Fibroblast of pulmonary artery (primary cell): ENCODE data around the gene GIMAP7.

Experiments used
- DNase-seq: peaks from one replicate; pipeline ENCODE4 v3.0.0-alpha.2; 2010; ENCODE audit warnings: low read depth
- H3K4me3 ChIP-seq: replicated peaks from 2 replicates; pipeline ENCODE4 v1.5.1; 2011; ENCODE audit warnings: low read depth, mild to moderate bottlenecking, control low read depth, low read length, moderate library complexity
- TF ChIP-seq, protein P1 (sequence below): IDR thresholded peaks from 2 replicates; pipeline ENCODE4 v1.5.1; 2011; ENCODE audit warnings: mild to moderate bottlenecking, control low read depth, low read length, inconsistent platforms; ENCODE audit errors: missing control alignments

The GIMAP7 gene

DNA sequence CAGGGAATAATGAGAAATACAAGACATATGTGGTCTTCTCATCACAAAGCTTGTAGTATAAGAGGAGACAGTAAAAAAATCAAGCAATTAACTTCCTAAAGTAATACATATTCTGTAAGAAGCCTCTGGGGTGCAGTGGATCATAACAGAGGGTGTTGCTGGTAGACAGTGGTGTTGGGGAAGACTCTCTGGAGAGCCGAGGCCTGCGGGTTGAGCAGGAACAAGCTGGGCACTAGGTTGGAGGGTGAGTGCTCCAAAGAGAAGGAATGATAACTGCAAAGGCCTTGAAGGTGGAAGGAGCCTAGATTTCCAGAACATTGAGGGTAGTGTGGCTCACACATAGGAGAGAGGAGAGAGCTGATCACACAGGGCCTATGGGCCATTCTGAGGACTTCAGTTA is 54.0 kb downstream of the GIMAP7 start:
- no peak overlapping the region for H3K4me3 ChIP-seq
- TF ChIP-seq, protein P1, sequence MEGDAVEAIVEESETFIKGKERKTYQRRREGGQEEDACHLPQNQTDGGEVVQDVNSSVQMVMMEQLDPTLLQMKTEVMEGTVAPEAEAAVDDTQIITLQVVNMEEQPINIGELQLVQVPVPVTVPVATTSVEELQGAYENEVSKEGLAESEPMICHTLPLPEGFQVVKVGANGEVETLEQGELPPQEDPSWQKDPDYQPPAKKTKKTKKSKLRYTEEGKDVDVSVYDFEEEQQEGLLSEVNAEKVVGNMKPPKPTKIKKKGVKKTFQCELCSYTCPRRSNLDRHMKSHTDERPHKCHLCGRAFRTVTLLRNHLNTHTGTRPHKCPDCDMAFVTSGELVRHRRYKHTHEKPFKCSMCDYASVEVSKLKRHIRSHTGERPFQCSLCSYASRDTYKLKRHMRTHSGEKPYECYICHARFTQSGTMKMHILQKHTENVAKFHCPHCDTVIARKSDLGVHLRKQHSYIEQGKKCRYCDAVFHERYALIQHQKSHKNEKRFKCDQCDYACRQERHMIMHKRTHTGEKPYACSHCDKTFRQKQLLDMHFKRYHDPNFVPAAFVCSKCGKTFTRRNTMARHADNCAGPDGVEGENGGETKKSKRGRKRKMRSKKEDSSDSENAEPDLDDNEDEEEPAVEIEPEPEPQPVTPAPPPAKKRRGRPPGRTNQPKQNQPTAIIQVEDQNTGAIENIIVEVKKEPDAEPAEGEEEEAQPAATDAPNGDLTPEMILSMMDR = no peak
- no peak for DNase-seq

DNA sequence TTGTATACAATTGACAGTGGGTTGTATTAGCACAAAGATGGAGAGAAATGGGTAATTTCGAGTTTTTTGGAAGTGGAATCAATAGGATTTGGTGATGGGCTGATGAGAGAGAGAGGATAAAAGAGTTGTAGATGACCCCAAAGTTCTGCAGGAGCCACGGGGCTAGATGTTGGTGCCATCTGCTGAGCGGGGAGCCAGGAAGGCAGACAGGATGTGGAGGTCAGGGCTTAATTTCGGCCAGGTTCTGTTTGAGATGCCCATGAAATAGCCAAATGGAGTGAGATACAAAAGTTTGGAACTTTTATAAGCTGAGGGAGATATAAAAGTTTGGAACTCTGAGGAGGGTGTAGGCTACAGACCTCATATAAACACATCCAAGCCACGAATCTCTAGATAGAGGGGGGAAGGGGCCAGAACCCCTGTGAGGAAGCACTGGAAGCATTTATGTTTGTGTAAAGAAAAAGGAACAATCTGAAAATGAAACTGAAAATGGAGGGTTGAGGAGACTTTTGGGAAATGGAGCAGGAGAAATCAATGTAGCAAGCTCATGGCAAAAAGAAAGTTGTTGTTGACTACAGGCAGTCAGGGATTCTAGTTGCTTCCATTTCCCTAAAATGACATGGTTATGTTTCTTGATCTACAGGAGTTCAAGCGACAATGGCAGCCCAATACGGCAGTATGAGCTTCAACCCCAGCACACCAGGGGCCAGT is 54.7 kb downstream of the GIMAP7 start:
- H3K4me3 ChIP-seq = no peak overlapping the region
- no peak for DNase-seq
- TF ChIP-seq, protein P1 = no peak
